GM12801 (cell line): ENCODE results near the gene UTP14A.

Experiments
- TF ChIP-seq, protein P1 (sequence below): IDR thresholded peaks from one replicate; pipeline ENCODE4 v1.5.1; 2011; ENCODE audit warnings: control low read depth; ENCODE audit not compliant: insufficient read length; ENCODE audit errors: extremely low read depth

UTP14A gene

DNA sequence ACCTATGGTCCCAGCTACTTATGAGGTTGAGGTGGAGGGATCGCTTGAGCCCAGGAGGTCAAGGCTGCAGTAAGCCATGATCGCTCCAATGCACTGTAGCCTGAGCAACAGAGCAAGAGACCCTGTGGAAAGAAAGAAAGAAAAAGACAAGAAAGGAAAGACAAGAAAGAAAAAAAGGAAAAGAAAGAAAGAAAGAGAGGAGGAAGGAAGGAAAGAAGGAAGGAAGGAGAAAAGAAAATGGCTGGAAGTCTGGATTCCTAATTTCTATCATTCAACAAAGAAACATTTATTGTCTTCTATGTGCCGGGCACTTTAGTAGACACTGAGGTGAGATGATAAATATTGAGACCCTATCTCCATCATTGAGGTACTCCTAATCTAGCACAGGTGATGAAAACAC, 49.7 kb downstream of the UTP14A start:
- TF ChIP-seq, protein P1, sequence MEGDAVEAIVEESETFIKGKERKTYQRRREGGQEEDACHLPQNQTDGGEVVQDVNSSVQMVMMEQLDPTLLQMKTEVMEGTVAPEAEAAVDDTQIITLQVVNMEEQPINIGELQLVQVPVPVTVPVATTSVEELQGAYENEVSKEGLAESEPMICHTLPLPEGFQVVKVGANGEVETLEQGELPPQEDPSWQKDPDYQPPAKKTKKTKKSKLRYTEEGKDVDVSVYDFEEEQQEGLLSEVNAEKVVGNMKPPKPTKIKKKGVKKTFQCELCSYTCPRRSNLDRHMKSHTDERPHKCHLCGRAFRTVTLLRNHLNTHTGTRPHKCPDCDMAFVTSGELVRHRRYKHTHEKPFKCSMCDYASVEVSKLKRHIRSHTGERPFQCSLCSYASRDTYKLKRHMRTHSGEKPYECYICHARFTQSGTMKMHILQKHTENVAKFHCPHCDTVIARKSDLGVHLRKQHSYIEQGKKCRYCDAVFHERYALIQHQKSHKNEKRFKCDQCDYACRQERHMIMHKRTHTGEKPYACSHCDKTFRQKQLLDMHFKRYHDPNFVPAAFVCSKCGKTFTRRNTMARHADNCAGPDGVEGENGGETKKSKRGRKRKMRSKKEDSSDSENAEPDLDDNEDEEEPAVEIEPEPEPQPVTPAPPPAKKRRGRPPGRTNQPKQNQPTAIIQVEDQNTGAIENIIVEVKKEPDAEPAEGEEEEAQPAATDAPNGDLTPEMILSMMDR: no peak

DNA sequence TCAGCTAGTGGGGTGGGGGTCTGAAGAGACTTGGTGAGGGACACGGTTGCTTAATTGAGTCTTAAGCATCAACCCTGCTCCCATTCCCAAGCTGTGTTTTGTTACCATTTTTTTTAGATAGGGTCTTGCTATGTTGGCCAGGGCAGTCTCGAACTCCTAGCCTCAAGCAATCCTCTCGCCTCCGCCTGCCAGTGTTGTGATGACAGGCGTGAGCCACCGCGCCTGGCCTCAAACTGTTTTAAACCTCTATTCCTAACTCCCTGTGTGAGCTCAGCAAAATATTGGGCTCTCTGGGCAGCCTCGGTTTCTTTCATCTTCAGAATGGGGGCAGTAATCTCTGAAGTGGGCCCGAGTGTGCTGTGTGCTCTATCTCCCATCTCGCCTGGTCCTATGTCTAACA, 50.2 kb downstream of the UTP14A start:
- TF ChIP-seq, protein P1: no peak

DNA sequence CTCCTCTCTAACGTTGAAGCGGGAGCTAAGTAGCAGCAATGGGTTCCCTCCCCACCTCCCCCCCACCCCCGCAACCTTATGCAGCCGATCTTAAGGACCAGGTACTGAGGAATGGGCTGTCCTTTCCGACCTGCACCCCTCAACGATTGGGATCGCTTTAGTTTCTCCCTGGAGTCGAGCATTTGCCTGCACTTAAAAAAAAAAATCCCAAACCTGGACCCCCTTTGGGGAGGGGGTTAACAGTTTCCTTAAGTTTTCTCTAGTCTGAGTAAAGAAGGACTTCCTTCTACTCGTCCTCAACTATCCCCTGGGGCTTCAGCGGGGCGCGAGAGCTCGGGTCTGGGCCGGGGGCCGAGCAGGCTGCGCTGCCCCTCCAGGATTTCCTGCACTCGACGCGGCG, 50.8 kb downstream of the UTP14A start:
- TF ChIP-seq, protein P1: no peak

DNA sequence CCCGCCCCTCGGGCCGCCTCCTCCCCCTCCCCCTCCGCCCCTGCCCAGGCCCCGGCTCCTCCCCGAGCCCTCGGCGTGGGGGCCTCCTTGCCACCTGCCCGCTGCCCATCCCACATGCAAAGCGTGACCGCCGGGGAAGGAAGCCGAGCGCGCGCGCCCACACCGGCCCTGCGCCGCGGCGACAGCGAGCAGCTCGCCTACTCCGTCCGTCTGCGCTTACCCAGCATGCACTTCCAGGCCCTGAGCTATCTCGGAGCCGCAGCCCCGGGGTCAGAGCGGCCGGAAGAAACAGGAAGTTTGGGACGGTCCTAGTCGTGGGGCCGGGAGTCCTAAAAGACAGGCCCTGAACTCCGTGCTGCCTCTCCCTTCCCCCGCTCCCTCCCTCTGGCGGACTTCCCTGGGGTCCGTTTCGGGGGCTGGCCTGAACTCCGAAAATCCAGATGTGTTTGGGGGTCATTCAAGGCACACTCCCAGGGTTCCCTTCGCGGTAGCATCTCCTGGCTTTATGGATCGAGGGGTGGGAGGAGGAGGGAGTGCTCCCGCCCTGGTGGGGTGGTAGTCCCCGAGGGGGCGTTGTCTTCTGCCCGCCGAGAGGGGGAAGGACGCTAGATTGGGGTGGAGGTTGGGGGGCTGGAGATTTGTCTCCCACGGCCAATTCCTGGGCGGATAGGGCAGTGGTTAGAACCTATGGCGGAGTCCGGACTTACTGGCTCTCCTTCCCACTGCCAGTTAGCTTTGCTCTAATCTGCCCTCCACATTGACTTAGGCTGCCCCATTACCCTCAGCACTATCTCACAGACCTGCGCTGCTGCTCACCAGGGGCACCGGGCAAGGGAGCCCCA, 51.5 kb downstream of the UTP14A start:
- TF ChIP-seq, protein P1: no peak

DNA sequence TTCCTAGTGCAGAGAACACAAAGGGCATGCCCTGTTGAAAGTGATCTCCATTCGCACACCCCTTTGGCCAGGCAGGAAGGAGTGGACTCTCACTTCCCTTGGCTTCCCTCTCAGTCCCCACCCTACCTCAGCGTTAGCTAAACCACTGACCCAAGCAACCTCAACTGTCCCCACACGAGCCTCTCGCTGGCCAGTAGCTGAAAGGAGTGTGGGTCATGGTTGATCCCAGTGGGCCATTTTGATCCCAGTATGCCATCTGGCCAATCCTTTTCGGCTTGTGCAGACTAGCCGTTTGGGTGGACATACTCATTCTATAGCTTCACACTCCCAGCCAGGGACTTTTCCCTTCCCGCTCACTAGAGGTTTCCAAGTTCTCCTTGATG, 52.1 kb downstream of the UTP14A start:
- TF ChIP-seq, protein P1: no peak

DNA sequence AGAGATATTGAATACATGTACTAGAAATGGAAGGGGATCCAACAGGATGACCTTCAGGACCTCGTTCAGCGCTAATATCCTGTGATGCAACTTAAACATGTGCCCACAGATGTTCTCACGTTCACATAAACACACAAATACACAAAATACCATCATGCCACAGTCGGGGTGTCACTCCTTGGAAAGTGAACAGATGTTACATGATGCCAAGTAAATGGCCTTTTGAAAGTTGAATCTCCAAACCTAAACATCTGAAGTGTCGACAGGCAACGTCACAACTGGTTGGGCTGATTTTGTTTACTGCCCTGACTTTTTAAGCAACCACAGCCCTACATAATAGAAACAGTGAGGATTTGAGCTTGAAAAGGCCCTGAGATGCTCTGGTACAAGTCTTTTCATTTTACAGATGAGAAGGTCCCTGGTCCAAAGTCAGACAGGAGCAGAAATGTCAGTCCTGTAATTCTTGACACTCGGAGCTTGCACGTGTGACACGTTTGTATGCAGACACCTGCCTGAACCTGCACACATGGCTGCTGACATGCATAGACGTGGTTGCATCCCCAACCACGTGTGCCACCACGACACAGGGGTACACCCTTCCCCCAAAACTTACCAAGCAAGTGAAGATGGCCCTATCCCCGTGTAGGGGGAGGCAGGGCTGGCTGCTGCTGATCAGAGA, 53.0 kb downstream of the UTP14A start:
- TF ChIP-seq, protein P1: no peak

DNA sequence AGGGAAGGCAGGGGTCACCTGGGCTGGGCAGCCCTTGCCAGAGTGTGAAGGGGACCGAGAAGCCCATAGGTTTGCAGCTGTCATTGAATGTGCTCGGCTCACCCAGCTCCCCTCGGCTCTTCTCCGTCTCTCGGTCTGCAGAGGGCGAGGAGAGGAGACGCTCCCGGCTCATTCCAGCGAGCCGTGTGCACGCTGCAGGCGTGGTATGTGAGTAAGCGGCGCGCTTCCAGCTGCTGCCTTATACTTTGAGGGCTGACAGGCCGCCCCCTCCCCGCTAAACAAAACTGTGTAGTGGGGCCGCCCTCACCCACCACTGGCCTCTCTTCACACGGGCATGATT, 53.5 kb downstream of the UTP14A start:
- TF ChIP-seq, protein P1: no peak
